GM20431 (cell line): ENCODE data around the gene CCNF.

Experiments
- in situ Hi-C: fragments of 300-500 bp; cut with MseI, MboI; formaldehyde crosslinking; loops from one replicate; pipeline ENCODE4 v1.15.0; 2020; ENCODE audit warnings: low sequenced_read_pairs; ENCODE audit not compliant: unreplicated experiment

The CCNF gene

GRCh38 chr16:2481676-2482075, 52.4 kb downstream of the CCNF start:
- in situ Hi-C loops = loop anchor here (25.0 kb wide), 1 partner anchor 144 kb away; the partner anchor contains the start of gene ABCA3

- in situ Hi-C loops = loop anchor here (25.0 kb wide), 1 partner anchor 145 kb away; the partner anchor contains the start of gene ABCA3
Measured at GRCh38 chr16:2482249-2482648, 53.0 kb downstream of the CCNF start.

- in situ Hi-C loops = loop anchor here (25.0 kb wide), 1 partner anchor 146 kb away; the partner anchor contains the start of gene ABCA3
Measured at GRCh38 chr16:2482708-2483534, 53.7 kb downstream of the CCNF start.

- in situ Hi-C loops = loop anchor here (25.0 kb wide), 1 partner anchor 147 kb away; the partner anchor contains the start of gene ABCA3
Measured at GRCh38 chr16:2483939-2484897, 55.0 kb downstream of the CCNF start.

GRCh38 chr16:2484898-2485508, 55.8 kb downstream of the CCNF start:
- in situ Hi-C loops = loop anchor here (25.0 kb wide), 1 partner anchor 148 kb away; the partner anchor contains the start of gene ABCA3

GRCh38 chr16:2485811-2486507, 56.7 kb downstream of the CCNF start:
- in situ Hi-C loops = loop anchor here (25.0 kb wide), 1 partner anchor 149 kb away; the partner anchor contains the start of gene ABCA3

GRCh38 chr16:2486645-2487516, 57.6 kb downstream of the CCNF start:
- in situ Hi-C loops = loop anchor here (25.0 kb wide), 1 partner anchor 150 kb away; the partner anchor contains the start of gene ABCA3

GRCh38 chr16:2487517-2487842, 58.2 kb downstream of the CCNF start:
- in situ Hi-C loops = loop anchor here (25.0 kb wide), 1 partner anchor 150 kb away; the partner anchor contains the start of gene ABCA3

- in situ Hi-C loops = loop anchor here (25.0 kb wide), 1 partner anchor 151 kb away; the partner anchor contains the start of gene ABCA3
Measured at GRCh38 chr16:2487903-2488531, 58.8 kb downstream of the CCNF start.

- in situ Hi-C loops = loop anchor here (25.0 kb wide), 1 partner anchor 152 kb away; the partner anchor contains the start of gene ABCA3
Measured at GRCh38 chr16:2489581-2489980, 60.3 kb downstream of the CCNF start.

- in situ Hi-C loops = loop anchor here (25.0 kb wide), 1 partner anchor 153 kb away; the partner anchor contains the start of gene ABCA3
Measured at GRCh38 chr16:2490190-2491105, 61.2 kb downstream of the CCNF start.

GRCh38 chr16:2492292-2492691, 63.0 kb downstream of the CCNF start:
- in situ Hi-C loops = loop anchor here (25.0 kb wide), 1 partner anchor 155 kb away; the partner anchor contains the start of gene ABCA3

GRCh38 chr16:2493605-2494004, 64.4 kb downstream of the CCNF start:
- in situ Hi-C loops = loop anchor here (25.0 kb wide), 1 partner anchor 156 kb away; the partner anchor contains the start of gene ABCA3

- in situ Hi-C loops = loop anchor here (25.0 kb wide), 1 partner anchor 157 kb away; the partner anchor contains the start of gene ABCA3
Measured at GRCh38 chr16:2494616-2495015, 65.4 kb downstream of the CCNF start.

GRCh38 chr16:2495041-2495440, 65.8 kb downstream of the CCNF start:
- in situ Hi-C loops = loop anchor here (25.0 kb wide), 1 partner anchor 158 kb away; the partner anchor contains the start of gene ABCA3
